ENCODE results near the gene ACKR2.

Gene ACKR2

DNA sequence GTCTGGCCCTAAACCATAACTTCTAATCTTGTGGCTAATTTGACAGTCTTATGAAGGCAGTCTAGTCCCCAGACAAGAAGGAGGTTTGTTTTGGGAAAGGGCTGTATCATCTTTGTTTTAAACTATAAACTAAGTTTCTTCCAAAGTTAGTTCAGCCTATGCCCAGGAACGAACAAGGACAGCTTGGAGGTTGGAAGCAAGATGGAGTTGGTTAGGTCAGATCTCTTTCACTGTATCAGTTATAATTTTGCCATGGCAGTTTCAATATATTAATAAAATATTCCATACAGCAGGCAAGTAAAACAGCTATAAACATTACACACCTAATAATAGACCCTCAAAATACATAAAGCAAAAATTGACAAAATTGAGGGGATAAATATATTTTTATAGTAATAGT, 83.6 kb downstream of the ACKR2 start:
- DNase-seq = no peak

DNA sequence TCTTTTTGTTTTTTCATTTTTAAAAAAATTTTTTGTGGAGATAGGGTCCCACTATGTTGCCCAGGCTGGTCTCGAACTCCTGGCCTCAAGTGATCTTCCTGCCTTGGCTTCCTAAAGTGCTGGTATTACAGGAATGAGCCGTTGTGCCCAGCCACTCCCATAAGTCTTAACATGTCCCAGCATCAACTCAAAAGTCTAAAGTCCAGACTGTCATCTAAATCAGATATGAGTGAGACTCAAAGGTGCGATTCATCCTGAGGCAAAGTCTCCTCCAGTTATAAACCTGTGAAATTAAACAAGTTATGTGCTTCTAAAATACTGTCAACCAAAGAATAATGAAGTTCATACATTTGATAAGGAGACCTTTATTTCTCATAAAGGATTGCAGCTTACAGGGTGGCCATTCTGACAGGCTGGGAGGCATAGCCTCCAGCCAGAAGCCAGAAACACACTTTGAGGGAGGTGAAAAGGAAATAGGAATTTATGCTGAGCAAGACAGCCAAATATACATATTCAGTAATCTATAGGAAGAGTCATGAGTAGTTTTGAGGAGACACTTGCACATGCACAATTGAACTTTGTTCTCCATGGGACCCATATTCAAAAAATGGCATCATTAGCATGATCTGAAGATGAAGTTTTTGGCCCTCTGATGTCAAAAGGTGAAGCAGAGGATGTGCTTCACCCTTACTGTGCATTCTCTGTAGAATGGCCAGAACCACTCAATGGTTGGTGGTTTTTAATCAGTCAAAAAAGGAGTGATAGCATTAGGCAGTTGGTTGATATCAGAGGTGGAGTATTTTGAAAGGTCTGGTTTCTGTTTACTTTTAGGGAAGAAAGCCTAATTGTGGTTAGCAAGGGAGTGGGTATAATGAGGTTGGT, 85.7 kb downstream of the ACKR2 start:
- no peak for DNase-seq

DNA sequence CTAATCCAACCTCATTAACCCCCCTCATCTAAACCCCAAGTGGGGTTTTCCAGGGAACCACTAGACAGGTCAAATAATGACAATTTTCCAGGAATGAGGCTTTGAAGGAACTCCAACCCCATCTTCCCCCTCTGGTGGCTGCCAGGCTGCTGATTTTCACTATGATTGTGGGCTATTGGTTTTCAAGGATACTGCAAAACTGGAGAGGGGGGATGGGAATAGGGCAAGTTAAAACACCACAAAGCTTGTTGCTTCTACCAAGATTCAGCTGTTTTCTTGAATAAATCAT, 86.3 kb downstream of the ACKR2 start:
- DNase-seq = no peak

DNA sequence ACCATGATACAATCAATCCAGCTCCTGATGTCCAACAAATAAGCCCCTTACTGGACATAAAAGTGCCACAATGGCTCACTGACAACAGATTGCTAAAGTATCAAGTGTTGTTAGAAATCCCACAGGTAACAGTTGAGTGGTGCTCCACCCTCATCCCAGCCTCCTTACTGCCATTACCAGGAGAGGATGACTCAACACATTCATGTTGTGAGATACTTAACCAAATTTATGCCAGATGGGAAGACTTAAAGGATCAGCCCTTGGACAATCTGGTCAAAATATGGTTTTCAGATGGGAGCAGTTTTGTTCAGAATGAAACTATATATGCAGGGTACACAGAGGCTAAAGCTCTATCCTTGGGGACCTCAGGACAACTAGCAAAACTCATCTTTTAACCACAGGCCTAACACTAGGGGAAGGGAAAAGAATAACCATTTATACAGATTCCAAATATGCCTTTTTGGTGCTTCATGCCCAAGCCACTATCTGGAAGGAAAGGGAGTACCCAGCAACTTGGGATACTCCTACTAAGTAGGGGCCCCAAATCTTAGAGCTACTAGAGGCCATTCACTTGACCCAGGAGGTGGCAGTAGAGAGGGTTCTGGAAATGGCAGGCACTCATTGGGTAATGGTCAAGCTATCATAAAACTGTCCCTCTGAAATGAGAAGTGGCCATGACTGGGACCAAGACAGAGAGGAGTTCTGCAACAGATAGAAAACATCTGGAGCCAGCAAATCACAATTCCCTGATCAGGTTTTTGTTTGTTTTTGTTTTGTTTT, 89.8 kb downstream of the ACKR2 start:
- no peak for DNase-seq

DNA sequence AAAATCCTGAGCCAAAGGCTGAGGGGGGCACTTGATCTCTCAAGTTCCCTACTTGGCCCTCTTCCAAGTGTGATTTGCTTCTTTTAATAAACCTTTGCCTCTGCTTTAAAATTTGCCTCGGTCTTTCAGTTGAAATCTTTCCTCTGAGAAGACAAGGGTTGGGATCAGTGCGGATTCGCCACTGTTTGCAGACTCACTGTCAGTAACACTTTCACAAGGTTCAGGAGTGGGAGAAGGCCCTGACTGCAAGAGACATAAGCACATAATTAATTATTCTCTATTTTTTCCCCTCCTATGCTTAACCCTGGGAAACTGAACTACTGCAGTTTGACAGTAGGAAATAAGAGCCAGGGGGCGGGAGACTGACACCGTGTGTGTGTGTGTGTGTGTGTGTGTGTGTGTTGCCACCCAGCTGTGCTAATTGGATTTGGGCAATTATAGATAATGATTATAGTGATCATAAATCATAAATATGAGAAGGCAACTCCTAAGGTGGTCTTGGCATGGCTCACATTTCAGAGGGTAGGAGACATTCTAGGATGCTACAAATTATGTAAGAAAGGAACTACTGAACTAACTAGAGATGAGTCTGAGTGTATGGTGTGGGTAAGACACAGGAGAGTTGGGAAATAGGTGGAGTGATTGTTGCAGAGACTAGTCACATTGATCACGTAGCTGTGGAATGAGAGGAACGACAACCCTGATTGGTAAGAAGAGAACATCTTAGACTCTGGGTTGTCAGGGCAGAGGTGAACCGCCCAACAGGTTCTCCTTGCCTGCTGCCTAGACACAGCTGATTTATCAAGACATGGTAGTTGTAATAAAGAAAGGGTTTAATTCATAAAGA, 91.2 kb downstream of the ACKR2 start:
- no peak for DNase-seq

DNA sequence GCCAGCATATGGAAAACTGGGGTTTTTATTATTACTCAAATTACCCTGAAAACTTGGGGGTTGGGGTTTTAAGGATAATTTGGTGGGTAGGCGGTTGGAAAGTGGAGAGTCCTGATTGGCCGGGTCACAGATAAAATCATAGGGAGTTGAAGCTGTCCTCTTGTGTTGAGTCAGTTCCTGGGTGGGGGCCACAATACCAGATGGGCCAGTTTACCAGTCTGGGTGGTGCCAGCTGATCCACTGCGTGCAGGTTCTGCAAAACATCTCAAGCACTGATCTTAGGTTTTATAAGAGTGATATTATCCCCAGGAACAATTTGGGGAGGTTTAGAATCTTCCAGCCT, 91.8 kb downstream of the ACKR2 start:
- no peak for DNase-seq

DNA sequence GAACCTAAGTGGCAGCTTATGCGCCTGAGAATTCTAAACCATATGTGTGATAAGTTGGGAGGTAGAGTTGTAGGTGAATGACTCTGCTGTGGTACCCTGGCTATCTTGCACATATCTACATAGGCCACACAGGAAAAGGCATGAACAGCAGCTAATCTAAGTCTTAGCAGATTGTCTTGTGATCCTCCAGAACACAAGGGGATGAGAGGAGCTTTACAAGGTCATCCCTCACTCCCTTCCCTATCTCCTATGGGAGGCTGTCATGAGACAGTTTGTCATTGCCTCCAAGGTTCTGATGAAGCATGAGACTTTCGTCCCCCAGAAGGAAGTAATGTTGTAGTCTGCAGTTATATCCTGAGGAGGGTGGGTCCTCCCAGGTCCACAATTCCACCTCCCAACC, 93.0 kb downstream of the ACKR2 start:
- DNase-seq = no peak

DNA sequence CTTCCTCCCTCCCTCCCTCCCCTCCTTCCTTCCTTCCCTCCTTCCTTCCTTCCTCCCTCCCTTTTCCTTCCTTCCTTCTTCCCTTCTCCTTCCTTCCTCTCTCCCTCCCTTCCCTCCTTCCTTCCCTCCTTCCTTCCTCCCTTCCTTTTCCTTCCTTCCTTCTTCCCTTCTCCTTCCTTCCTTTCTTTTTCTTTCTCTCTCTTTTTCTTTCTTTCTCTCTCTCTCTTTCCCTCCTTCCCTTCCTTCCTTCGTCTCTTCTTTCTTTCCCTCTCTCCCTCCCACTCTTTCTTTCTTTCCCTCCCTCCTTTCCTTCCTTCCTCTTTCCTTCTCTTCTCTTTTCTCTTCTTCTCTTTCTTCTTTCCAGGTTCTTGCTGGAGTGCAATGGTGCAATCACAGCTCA, 94.8 kb downstream of the ACKR2 start:
- no peak for DNase-seq

DNA sequence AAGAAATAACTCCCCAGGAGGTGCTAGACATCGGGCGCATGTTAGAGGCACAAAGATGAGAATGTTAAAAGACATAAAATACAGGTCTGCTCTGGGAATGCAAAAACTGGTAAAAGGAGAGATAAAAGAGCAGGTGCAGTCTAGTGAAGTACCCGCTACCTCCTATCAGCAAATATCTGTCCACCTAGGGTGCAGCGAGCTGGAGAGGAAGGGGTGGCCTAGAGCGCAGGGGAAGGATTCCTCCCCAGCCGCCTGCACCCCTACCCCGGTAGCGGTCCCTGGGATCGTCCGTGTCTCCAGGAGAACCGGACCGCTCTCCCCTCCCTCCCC, 96.5 kb downstream of the ACKR2 start:
- no peak for DNase-seq

DNA sequence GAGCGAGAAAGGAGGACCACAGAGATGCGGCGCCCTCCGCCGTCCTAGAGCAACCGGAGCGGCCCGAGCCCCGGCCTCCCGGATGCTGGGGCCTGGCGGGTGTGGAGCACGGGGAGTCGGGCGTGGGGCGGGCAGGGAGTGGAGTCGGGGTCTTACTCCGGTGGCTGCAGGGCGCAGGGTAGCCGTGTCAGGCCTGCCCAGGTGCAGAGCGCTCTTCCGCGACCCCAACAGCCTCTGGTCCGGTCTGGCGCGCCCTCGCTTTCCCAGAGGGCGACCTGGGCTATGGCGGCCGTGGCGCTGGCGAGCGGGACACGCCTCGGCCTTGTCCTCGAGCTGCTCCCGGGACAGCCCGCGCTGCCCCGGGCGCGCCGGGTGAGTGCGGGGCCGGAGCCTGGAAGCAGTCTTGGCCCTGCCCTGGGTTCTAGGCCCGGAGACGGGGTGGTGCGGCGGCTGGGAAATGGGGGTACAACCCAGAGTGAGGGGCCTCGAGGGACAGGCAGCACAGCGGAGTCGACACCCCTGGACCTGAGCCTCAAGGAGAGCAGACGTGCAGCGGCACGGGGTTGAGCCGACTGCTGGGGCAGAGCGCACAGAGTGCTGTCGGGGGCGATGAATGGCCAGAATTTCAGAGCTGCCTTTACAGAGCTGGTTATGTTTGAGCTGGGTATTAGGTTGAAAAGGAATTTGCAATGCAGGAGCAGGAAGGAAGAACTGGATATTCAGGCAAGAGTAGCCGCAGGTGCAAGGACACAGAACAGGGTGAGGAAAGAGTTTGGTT, 97.0 kb downstream of the ACKR2 start, which contains the start of gene ZNF662:
ZNF662 (plus strand) TSS at position 73 of the 778 bp plus-strand sequence. CDS start 1,973 bp downstream, outside the sequence.
- DNase-seq = no peak

DNA sequence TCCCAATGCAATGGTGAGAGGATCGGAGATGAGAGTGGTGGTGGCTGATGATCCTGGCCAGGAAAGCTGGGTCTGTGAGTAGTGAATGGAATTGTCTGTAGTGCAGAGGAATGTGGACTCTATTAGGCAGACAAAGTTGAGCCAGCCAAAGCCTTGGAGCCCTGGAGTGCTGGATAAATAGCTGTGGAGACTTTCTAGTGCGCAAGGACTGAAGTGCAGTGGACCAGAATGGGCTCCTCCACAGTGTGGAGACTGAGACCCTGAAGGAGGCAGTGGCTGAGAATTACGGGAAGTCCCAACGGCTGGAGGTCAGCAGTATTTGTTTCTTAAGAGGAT, 97.6 kb downstream of the ACKR2 start:
- DNase-seq = no peak

DNA sequence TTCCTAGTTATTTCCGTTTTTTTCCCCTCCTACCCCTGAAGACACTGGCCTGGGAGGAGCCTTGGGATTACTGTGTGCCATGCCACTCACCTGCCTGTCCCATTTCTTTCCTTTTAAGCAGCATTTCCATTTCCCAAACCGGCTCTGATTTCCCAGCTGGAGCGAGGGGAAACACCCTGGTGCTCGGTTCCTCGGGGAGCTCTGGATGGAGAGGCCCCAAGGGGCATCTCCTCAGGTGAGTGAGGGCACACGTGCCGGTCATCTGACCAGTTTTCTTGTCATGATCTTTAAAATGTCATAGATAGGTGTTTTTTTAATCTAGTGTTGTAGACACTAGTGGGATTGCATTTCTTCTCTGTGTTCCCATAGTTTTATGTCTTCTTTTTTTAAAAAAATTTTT, 99.4 kb downstream of the ACKR2 start:
- no peak for DNase-seq

DNA sequence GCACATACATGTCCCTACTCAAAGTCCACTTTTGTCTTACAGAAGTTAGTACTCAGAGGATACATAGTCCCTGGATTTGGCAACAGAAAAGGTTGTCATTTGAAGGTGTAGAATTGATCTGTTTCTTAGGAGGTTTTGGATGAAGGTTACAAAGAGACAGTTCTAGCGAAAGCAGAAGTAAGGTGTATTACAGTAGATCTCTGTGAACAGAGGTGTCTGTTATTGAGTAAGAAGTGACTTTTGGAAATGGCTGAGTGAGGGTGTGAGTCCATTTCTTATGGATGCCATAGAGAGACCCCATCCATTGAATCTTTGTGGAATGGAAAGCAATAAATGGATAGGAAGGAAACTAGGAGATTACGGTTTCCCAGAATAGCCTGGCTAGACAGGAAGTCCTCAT, 102.3 kb downstream of the ACKR2 start:
- DNase-seq = no peak

DNA sequence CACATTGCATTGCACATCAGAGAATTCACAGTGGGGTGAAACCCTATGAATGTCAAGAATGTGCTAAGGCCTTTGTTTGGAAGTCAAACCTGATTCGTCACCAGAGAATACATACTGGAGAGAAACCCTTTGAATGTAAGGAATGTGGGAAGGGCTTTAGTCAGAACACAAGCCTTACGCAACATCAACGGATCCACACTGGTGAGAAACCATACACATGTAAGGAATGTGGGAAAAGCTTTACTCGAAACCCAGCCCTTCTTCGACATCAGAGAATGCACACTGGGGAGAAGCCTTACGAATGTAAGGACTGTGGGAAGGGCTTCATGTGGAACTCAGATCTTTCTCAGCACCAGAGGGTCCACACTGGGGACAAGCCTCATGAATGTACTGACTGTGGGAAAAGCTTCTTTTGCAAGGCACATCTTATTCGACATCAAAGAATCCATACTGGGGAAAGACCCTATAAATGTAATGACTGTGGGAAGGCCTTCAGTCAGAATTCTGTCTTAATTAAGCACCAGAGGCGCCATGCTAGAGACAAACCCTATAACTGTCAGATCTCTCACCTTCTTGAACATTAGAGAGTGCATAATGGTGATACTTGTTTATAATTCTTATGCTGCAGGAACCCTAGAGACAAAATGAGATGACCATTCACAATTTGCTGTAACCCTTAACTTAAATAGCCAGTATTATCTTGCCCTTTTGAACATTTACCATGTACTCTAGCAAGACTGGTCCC, 105.7 kb downstream of the ACKR2 start:
- no peak for DNase-seq
